AG09309 (cell line): ENCODE data around the gene NALCN.

Experiments used
- DNase-seq: peaks from one replicate; pipeline ENCODE4 v3.0.0-alpha.2; 2010; ENCODE audit warnings: low read depth
- H3K4me3 ChIP-seq: 2 replicates; pipeline ENCODE4 v1.5.1; 2011; ENCODE audit warnings: mild to moderate bottlenecking, low read depth, low read length, moderate library complexity; ENCODE audit not compliant: control insufficient read depth
- TF ChIP-seq, protein P1 (sequence below): IDR thresholded peaks from 2 replicates; pipeline ENCODE4 v1.5.1; 2011; ENCODE audit warnings: mild to moderate bottlenecking, low read depth, low read length, inconsistent platforms; ENCODE audit not compliant: insufficient read depth, control insufficient read depth; ENCODE audit errors: missing control alignments

NALCN gene

GRCh38 chr13:101144808-101145419 is 271.4 kb downstream of the NALCN start:
- H3K4me3 ChIP-seq: no peak overlapping the region
- TF ChIP-seq, protein P1, sequence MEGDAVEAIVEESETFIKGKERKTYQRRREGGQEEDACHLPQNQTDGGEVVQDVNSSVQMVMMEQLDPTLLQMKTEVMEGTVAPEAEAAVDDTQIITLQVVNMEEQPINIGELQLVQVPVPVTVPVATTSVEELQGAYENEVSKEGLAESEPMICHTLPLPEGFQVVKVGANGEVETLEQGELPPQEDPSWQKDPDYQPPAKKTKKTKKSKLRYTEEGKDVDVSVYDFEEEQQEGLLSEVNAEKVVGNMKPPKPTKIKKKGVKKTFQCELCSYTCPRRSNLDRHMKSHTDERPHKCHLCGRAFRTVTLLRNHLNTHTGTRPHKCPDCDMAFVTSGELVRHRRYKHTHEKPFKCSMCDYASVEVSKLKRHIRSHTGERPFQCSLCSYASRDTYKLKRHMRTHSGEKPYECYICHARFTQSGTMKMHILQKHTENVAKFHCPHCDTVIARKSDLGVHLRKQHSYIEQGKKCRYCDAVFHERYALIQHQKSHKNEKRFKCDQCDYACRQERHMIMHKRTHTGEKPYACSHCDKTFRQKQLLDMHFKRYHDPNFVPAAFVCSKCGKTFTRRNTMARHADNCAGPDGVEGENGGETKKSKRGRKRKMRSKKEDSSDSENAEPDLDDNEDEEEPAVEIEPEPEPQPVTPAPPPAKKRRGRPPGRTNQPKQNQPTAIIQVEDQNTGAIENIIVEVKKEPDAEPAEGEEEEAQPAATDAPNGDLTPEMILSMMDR: peak; percentile 55
- no peak for DNase-seq

GRCh38 chr13:101140936-101141335 is 275.4 kb downstream of the NALCN start:
- TF ChIP-seq, protein P1: no peak
- H3K4me3 ChIP-seq: no peak overlapping the region
- no peak for DNase-seq

DNA sequence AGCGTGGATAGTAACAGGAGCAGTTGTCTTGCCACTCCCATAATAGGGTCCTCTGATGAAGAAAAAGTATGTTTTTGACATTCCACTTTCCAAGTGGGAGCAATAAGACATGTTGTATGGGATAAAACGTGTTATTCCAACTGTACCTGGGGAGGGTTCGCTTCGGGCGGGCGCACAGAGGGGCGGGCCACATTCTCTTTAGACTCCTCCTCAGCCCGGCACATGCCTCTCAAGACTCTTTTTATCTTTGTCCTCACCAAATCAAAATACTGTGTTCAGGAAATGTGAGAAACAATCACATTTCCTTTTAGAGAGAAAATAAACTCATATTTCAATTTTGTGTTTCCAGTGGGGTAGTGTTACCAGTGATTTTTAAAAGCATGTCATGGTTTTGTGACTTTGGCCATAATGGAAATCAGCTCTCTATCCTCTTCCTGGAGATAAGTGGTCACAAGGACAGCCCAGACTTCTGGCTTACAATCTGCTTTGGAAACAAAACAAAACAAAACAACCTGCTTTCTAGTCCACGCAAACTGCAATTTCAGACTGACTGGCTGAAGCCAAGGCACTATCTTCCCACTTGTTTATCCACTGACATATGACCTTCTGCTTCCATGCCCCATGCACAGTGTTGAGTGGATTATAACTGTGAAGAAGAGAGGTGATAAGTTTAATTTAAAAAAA is 276.1 kb downstream of the NALCN start:
- H3K4me3 ChIP-seq: no peak overlapping the region
- TF ChIP-seq, protein P1: no peak
- DNase-seq: no peak

DNA sequence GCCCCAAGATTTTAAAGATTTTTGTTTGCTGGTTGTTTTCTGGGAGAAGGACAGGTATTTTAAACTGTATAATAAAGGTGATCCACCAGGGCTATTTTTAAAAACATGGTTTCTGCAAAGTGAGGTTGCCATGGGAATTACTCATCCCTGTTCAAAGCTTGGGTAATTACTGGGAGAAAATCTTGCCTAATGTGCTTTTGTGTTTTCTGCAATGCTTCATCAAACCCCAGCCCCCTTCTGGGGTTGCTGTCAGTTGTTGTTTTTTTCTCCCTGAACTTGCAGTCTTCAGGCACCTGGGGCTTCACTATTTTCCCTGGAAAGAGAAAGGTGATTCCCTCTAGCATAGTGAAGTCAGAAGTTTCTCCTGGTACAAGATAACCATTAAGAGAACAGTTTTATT is 277.2 kb downstream of the NALCN start:
- H3K4me3 ChIP-seq: no peak overlapping the region
- DNase-seq: no peak
- TF ChIP-seq, protein P1: no peak

- no peak for DNase-seq
- TF ChIP-seq, protein P1: peak; percentile 77
- H3K4me3 ChIP-seq: no peak overlapping the region
These were observed 288.5 kb downstream of the NALCN start for GRCh38 chr13:101127741-101128353.

DNA sequence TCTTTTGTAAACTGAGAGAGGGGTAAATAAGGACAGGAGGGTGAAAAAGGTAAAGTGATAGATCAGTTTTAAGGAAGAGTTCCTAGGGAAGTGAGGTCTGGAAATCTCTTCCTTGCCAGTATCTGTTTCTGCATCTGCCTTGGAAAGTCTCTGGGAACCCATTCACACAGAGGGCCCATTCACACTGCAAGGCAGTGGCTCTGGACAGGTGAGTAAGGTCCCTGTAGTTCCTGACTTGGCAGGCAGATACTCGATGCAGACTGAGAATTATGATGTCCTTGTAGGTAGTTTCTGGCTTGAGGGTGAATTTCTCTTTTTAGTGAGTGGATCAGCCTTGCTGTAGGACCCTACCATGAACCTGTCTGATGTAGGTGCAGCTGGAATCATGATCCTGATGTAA is 293.3 kb downstream of the NALCN start:
- no peak for DNase-seq
- TF ChIP-seq, protein P1: no peak

More for the DNA sequence above, 293.3 kb downstream of the NALCN start:
- H3K4me3 ChIP-seq: no peak overlapping the region
